HCT116 (cell line): ENCODE results near the gene WNT3A.

ENCODE experiments used
- CEBPB ChIP-seq: IDR thresholded peaks from 2 replicates; pipeline ENCODE4 v1.6.1; 2012; ENCODE audit warnings: low read depth
- EZH2phosphoT487 ChIP-seq: fragments of 200-600 bp; IDR thresholded peaks from 2 replicates; pipeline ENCODE4 v1.6.1; 2018; ENCODE audit warnings: antibody characterized with exemption, borderline replicate concordance
- POLR2A ChIP-seq: IDR thresholded peaks from 2 replicates; pipeline ENCODE4 v1.7.0; 2011; ENCODE audit warnings: borderline replicate concordance; ENCODE audit not compliant: insufficient read depth, insufficient read length; ENCODE audit errors: extremely low read depth
- POLR2AphosphoS5 ChIP-seq: IDR thresholded peaks from 2 replicates; pipeline ENCODE4 v1.6.1; 2011; ENCODE audit warnings: mild to moderate bottlenecking, low read depth, low read length, moderate library complexity
- SIN3A ChIP-seq: IDR thresholded peaks from 2 replicates; pipeline ENCODE4 v1.6.1; 2012; ENCODE audit warnings: low read depth
- SP1 ChIP-seq: IDR thresholded peaks from 2 replicates; pipeline ENCODE4 v1.6.1; 2012; ENCODE audit warnings: low read depth
- SRF ChIP-seq: IDR thresholded peaks from 2 replicates; pipeline ENCODE4 v1.6.1; 2012; ENCODE audit warnings: low read depth
- TCF7L2 ChIP-seq: IDR thresholded peaks from 2 replicates; pipeline ENCODE4 v1.7.0; 2011; ENCODE audit warnings: borderline replicate concordance, inconsistent platforms; ENCODE audit not compliant: insufficient read depth, insufficient read length; ENCODE audit errors: extremely low read depth
- YY1 ChIP-seq: IDR thresholded peaks from 2 replicates; pipeline ENCODE4 v1.6.1; 2011; ENCODE audit warnings: low read length, low read depth, moderate library complexity, mild to moderate bottlenecking; ENCODE audit not compliant: insufficient replicate concordance; ENCODE audit errors: extremely low read depth
- ZFX ChIP-seq: fragments of 450-650 bp; IDR thresholded peaks from 2 replicates; pipeline ENCODE4 v1.6.1; 2017
- TF ChIP-seq, protein P1 (sequence below), 3 experiments: fragments of 200-600 bp in 1 of 3; sonication (generic) in 1 of 3; IDR thresholded peaks in 2 of 3; conservative IDR thresholded peaks in 1 of 3; 2 replicates each; pipeline ENCODE4 v1.5.1; 2012 to 2017; ENCODE audit warnings: low read depth in 2 of 3, low read length in 2 of 3, antibody characterized with exemption in 1 of 3, borderline replicate concordance in 1 of 3, control low read depth in 1 of 3, mild to moderate bottlenecking in 1 of 3, mixed read lengths in 1 of 3, mixed run types in 1 of 3, moderate library complexity in 1 of 3; ENCODE audit not compliant: insufficient read depth in 1 of 3
- TF ChIP-seq, protein P2 (sequence below): IDR thresholded peaks from 2 replicates; pipeline ENCODE4 v1.6.1; 2011; ENCODE audit warnings: mild to moderate bottlenecking, low read length, moderate library complexity; ENCODE audit not compliant: insufficient replicate concordance; ENCODE audit errors: extremely low read depth
- TF ChIP-seq, protein P3 (sequence below): IDR thresholded peaks from 2 replicates; pipeline ENCODE4 v1.6.1; 2012; ENCODE audit warnings: low read depth

DNA sequence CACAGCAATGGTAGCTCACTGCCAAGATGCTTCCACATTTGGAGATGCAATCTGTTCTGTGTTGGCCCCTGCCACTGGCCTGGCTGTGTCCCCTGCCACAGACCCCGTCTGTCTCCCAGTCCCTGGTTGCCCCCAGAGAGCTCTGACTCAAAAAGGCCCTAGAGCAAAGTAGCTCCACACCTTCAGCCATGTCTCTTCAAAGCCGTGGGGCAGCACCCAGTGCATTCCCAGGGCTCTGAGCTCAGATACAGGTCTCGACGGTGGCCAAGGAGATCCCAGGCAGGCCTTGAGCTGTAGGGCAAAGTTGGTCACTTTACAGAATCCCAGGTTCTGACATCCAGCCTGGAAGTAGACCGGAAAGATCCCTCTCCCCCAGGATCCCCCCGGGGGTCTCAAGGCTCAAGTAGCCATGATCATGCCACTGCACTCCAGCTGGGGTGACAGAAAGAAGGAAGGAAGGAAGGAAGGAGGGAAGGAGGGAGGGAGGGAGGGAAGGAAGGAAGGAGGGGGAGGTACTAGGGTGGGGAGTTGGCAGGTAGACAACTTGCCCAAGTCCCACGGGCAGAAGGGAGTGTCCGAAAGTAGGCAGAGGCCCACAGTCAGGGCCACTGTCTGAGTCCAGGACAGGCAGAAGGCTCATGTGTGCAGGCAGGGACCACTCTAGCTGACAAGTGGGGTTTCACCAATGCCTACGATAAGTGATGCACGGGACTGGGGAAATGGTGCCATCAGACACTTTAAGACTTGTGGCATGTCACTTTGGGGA lies 71.0 kb downstream of the WNT3A start:
- TF ChIP-seq EZH2phosphoT487 (no peak), TCF7L2 (no peak), POLR2A (no peak), SP1 (no peak), POLR2AphosphoS5 (no peak), ZFX (no peak), CEBPB (no peak), SIN3A (no peak), YY1 (no peak), SRF (no peak)
- TF ChIP-seq, protein P1, sequence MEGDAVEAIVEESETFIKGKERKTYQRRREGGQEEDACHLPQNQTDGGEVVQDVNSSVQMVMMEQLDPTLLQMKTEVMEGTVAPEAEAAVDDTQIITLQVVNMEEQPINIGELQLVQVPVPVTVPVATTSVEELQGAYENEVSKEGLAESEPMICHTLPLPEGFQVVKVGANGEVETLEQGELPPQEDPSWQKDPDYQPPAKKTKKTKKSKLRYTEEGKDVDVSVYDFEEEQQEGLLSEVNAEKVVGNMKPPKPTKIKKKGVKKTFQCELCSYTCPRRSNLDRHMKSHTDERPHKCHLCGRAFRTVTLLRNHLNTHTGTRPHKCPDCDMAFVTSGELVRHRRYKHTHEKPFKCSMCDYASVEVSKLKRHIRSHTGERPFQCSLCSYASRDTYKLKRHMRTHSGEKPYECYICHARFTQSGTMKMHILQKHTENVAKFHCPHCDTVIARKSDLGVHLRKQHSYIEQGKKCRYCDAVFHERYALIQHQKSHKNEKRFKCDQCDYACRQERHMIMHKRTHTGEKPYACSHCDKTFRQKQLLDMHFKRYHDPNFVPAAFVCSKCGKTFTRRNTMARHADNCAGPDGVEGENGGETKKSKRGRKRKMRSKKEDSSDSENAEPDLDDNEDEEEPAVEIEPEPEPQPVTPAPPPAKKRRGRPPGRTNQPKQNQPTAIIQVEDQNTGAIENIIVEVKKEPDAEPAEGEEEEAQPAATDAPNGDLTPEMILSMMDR (IDR thresholded peaks at IDR 0.05 in 2 of 3, conservative IDR thresholded peaks at IDR 0.05 in 1 of 3; ENCODE audit: borderline replicate concordance in 1 of 3, insufficient read depth in 1 of 3, low read depth in 2 of 3, low read length in 2 of 3) = no peak
- TF ChIP-seq, protein P2, sequence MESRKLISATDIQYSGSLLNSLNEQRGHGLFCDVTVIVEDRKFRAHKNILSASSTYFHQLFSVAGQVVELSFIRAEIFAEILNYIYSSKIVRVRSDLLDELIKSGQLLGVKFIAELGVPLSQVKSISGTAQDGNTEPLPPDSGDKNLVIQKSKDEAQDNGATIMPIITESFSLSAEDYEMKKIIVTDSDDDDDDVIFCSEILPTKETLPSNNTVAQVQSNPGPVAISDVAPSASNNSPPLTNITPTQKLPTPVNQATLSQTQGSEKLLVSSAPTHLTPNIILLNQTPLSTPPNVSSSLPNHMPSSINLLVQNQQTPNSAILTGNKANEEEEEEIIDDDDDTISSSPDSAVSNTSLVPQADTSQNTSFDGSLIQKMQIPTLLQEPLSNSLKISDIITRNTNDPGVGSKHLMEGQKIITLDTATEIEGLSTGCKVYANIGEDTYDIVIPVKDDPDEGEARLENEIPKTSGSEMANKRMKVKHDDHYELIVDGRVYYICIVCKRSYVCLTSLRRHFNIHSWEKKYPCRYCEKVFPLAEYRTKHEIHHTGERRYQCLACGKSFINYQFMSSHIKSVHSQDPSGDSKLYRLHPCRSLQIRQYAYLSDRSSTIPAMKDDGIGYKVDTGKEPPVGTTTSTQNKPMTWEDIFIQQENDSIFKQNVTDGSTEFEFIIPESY = no peak
- TF ChIP-seq, protein P3, sequence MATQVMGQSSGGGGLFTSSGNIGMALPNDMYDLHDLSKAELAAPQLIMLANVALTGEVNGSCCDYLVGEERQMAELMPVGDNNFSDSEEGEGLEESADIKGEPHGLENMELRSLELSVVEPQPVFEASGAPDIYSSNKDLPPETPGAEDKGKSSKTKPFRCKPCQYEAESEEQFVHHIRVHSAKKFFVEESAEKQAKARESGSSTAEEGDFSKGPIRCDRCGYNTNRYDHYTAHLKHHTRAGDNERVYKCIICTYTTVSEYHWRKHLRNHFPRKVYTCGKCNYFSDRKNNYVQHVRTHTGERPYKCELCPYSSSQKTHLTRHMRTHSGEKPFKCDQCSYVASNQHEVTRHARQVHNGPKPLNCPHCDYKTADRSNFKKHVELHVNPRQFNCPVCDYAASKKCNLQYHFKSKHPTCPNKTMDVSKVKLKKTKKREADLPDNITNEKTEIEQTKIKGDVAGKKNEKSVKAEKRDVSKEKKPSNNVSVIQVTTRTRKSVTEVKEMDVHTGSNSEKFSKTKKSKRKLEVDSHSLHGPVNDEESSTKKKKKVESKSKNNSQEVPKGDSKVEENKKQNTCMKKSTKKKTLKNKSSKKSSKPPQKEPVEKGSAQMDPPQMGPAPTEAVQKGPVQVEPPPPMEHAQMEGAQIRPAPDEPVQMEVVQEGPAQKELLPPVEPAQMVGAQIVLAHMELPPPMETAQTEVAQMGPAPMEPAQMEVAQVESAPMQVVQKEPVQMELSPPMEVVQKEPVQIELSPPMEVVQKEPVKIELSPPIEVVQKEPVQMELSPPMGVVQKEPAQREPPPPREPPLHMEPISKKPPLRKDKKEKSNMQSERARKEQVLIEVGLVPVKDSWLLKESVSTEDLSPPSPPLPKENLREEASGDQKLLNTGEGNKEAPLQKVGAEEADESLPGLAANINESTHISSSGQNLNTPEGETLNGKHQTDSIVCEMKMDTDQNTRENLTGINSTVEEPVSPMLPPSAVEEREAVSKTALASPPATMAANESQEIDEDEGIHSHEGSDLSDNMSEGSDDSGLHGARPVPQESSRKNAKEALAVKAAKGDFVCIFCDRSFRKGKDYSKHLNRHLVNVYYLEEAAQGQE = no peak
